Vagina (tissue), 2 donors: ENCODE data around the gene DAB1.

Source experiments
- POLR2AphosphoS5 ChIP-seq, 2 donors: sonication (generic); formaldehyde crosslinking; IDR thresholded peaks; one replicate each; pipeline ENCODE4 v1.9.0; 2017; ENCODE audit warnings: antibody characterized with exemption in 2 of 2, mild to moderate bottlenecking in 2 of 2, low read depth in 1 of 2; ENCODE audit not compliant: insufficient read depth in 1 of 2
- TF ChIP-seq, protein P1 (sequence below), 3 experiments: fragments of 450-650 bp in 2 of 3; fragments of 200-600 bp in 1 of 3; sonication (generic) in 1 of 3; IDR thresholded peaks; one replicate each; pipeline ENCODE4 v1.5.1; 2017 to 2019; ENCODE audit warnings: antibody characterized with exemption in 3 of 3, mild to moderate bottlenecking in 2 of 3, moderate library complexity in 2 of 3

DNA sequence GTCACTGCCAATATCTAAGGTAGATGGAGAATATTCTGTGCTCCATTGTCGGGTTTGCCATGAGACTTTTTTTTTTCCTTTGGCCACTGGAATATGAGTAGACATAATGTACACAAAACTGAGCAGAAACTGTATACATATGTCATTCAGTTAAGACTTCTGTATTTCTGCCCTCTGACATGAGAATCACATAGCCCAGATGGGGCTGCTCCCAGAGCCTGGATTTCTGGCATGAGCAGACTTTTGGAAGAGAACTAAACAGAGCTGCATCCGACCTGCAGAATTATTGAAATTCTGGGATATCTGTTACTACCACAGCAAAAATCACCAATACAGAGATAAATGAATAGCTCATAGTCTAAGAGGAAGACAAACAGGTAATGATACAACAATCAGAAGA, 62.3 kb downstream of the DAB1 start:
- TF ChIP-seq, protein P1, sequence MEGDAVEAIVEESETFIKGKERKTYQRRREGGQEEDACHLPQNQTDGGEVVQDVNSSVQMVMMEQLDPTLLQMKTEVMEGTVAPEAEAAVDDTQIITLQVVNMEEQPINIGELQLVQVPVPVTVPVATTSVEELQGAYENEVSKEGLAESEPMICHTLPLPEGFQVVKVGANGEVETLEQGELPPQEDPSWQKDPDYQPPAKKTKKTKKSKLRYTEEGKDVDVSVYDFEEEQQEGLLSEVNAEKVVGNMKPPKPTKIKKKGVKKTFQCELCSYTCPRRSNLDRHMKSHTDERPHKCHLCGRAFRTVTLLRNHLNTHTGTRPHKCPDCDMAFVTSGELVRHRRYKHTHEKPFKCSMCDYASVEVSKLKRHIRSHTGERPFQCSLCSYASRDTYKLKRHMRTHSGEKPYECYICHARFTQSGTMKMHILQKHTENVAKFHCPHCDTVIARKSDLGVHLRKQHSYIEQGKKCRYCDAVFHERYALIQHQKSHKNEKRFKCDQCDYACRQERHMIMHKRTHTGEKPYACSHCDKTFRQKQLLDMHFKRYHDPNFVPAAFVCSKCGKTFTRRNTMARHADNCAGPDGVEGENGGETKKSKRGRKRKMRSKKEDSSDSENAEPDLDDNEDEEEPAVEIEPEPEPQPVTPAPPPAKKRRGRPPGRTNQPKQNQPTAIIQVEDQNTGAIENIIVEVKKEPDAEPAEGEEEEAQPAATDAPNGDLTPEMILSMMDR (IDR thresholded peaks at IDR 0.05) = no peak
- no peak for TF ChIP-seq POLR2AphosphoS5 (IDR thresholded peaks at IDR 0.05; ENCODE audit: insufficient read depth in 1 of 2, low read depth in 1 of 2)
